Tibial artery (tissue), 4 donors: ENCODE data around the gene TMEM132A.

Source experiments
- DNase-seq, 2 donors: peaks; one replicate each; pipeline ENCODE4 v3.0.0-alpha.2; 2019
- H3K27ac ChIP-seq, 2 donors: fragments of 200-600 bp; sonication (generic) in 1 of 2; 1 replicate in 1 of 2; 2 replicates in 1 of 2; pipeline ENCODE4 v1.5.1; 2018 to 2019; ENCODE audit warnings: mild to moderate bottlenecking in 1 of 2
- H3K27me3 ChIP-seq, 2 donors: fragments of 200-600 bp; sonication (generic) in 1 of 2; one replicate each; pipeline versions ENCODE4 v1.5.1 to v1.6.0; 2016 to 2019
- H3K36me3 ChIP-seq, 3 donors: fragments of 200-600 bp; sonication (generic) in 2 of 3; one replicate each; pipeline ENCODE4 v1.5.1; 2016 to 2019; ENCODE audit warnings: mild to moderate bottlenecking in 2 of 3
- H3K4me1 ChIP-seq, 4 donors: fragments of 200-600 bp; sonication (generic) in 2 of 4; 1 replicate in 3 of 4; 2 replicates in 1 of 4; pipeline ENCODE4 v1.5.1; 2016 to 2019
- H3K4me3 ChIP-seq, 2 donors: fragments of 200-600 bp; sonication (generic) in 1 of 2; 1 replicate in 1 of 2; 2 replicates in 1 of 2; pipeline ENCODE4 v1.5.1; 2018 to 2019; ENCODE audit warnings: mild to moderate bottlenecking in 2 of 2
- H3K9me3 ChIP-seq, 3 donors: fragments of 200-600 bp; sonication (generic) in 1 of 3; one replicate each; pipeline ENCODE4 v1.5.1; 2016 to 2019
- CTCF ChIP-seq, 2 experiments: fragments of 200-600 bp in 1 of 2; fragments of 450-650 bp in 1 of 2; IDR thresholded peaks; one replicate each; pipeline ENCODE4 v1.5.1; 2017 to 2019; ENCODE audit warnings: antibody characterized with exemption in 2 of 2, mild to moderate bottlenecking in 1 of 2, moderate library complexity in 1 of 2
- intact Hi-C: fragments of 100-400 bp; cut with DNase I; formaldehyde crosslinking; loops from one replicate; pipeline ENCODE4 v1.15.0; 2023; ENCODE audit warnings: low total_unique reads

Gene TMEM132A

GRCh38 chr11:60912851-60913528, 11.3 kb upstream of the TMEM132A start:
- peak overlapping the region; percentile 91 to 95 for H3K4me3 ChIP-seq
- no peak for TF ChIP-seq CTCF (IDR thresholded peaks at IDR 0.05)
- peaks cover 0 to 37% (median 27%) of the 10 kb centered on the region in 4 donors for H3K4me1 ChIP-seq
- H3K36me3 ChIP-seq, result no peaks in the 10 kb centered on the region
- DNase-seq, result peak in 1 of 2 donors; percentile 56
- H3K27ac ChIP-seq, result peak overlapping the region; percentile 91 to 96
- H3K9me3 ChIP-seq, result no peaks in the 10 kb centered on the region
- intact Hi-C loops, result no loop called here
- no peaks in the 10 kb centered on the region for H3K27me3 ChIP-seq

- no peak for TF ChIP-seq CTCF (IDR thresholded peaks at IDR 0.05)
- Histone ChIP-seq H3K4me3 (peak within 1 kb of the TSS; percentile 91 to 95), H3K9me3 (no peaks in the 10 kb centered on the region), H3K4me1 (peaks cover 0 to 43% (median 27%) of the 10 kb centered on the region in 4 donors), H3K27ac (peak within 1 kb of the TSS; percentile 91 to 96), H3K27me3 (no peaks in the 10 kb centered on the region), H3K36me3 (no peaks in the 10 kb centered on the region)
- peak; percentile 90 to 93 for DNase-seq
- intact Hi-C loops, result no loop called here
Measured at GRCh38 chr11:60913793-60914632, 10.2 kb upstream of the TMEM132A start, which contains the start of gene TMEM109. TMEM109 (plus strand) TSS chr11:60914158; CDS start chr11:60919694, 5,536 bp downstream.

GRCh38 chr11:60914633-60915247, 9.5 kb upstream of the TMEM132A start:
- no peak for DNase-seq
- intact Hi-C loops, result no loop called here
- no peaks in the 10 kb centered on the region for H3K27me3 ChIP-seq
- H3K27ac ChIP-seq, result peak overlapping the region; percentile 91 to 96
- TF ChIP-seq CTCF (IDR thresholded peaks at IDR 0.05), result no peak
- H3K4me1 ChIP-seq, result peaks cover 0 to 50% (median 29%) of the 10 kb centered on the region in 4 donors
- peaks cover under 1 to 4% (median 1%) of the 10 kb centered on the region in 3 donors for H3K36me3 ChIP-seq
- no peaks in the 10 kb centered on the region for H3K9me3 ChIP-seq
- H3K4me3 ChIP-seq, result peak overlapping the region; percentile 91 to 95

- Histone ChIP-seq H3K36me3 (peaks cover 7 to 10% (median 8%) of the 10 kb centered on the region in 3 donors), H3K9me3 (no peaks in the 10 kb centered on the region), H3K4me1 (peaks cover 0 to 54% (median 29%) of the 10 kb centered on the region in 4 donors), H3K4me3 (peak overlapping the region; percentile 91 to 95), H3K27ac (peak overlapping the region; percentile 91 to 96), H3K27me3 (no peaks in the 10 kb centered on the region)
- peak; percentile 12 to 29 for TF ChIP-seq CTCF (IDR thresholded peaks at IDR 0.05)
- peak; percentile 72 to 77 for DNase-seq
- intact Hi-C loops, result no loop called here
Measured at GRCh38 chr11:60915248-60915914, 8.9 kb upstream of the TMEM132A start.

- Histone ChIP-seq H3K9me3 (no peaks in the 10 kb centered on the region), H3K4me3 (no peak overlapping the region), H3K4me1 (peaks cover 0 to 54% (median 29%) of the 10 kb centered on the region in 4 donors), H3K27ac (no peak overlapping the region), H3K27me3 (no peaks in the 10 kb centered on the region), H3K36me3 (peaks cover 21 to 24% (median 21%) of the 10 kb centered on the region in 3 donors)
- no peak for TF ChIP-seq CTCF (IDR thresholded peaks at IDR 0.05)
- intact Hi-C loops, result no loop called here
- DNase-seq, result peak in 1 of 2 donors; percentile 19
Measured at GRCh38 chr11:60916669-60917206, 7.5 kb upstream of the TMEM132A start.
